SJCRH30 (cell line): ENCODE data around the gene ATP5MK. TPM values are rescaled to one million over a fixed set of nuclear protein-coding genes. Genes with fewer than 3 reads are reported as not detected.
"Not testable (repeated sequence)": the region's sequence is repeated elsewhere in the genome, so short reads cannot be mapped to it uniquely, and the experiment has no call there.

ENCODE experiments used
- DNase-seq, 2 experiments: peaks; one replicate each; pipeline ENCODE4 v3.0.0-alpha.2; 2015 to 2020
- H3K27ac ChIP-seq: fragments of 250-450 bp; sonication (Bioruptor Pico); 2 replicates; pipeline ENCODE4 v1.5.1; 2020; ENCODE audit warnings: mild to moderate bottlenecking, moderate library complexity
- H3K27me3 ChIP-seq: fragments of 250-450 bp; sonication (Bioruptor Pico); 2 replicates; pipeline ENCODE4 v1.5.1; 2020; ENCODE audit warnings: mild to moderate bottlenecking, moderate library complexity
- H3K36me3 ChIP-seq: fragments of 250-450 bp; sonication (Bioruptor Pico); 2 replicates; pipeline ENCODE4 v1.5.1; 2020; ENCODE audit warnings: mild to moderate bottlenecking, moderate library complexity
- H3K4me1 ChIP-seq: fragments of 250-450 bp; sonication (Bioruptor Pico); 2 replicates; pipeline ENCODE4 v1.5.1; 2020; ENCODE audit warnings: mild to moderate bottlenecking, moderate library complexity
- H3K4me3 ChIP-seq: fragments of 250-450 bp; sonication (Bioruptor Pico); 2 replicates; pipeline ENCODE4 v1.5.1; 2020; ENCODE audit warnings: mild to moderate bottlenecking, moderate library complexity
- H3K9me3 ChIP-seq: fragments of 250-450 bp; sonication (Bioruptor Pico); replicated peaks from 2 replicates; pipeline ENCODE4 v1.5.1; 2020; ENCODE audit warnings: mild to moderate bottlenecking, moderate library complexity
- total RNA-seq: library from RNA; depleted of rRNA; stranded (reverse); fragments of >200 nt; shearing (Covaris generic); gene quantifications from 2 replicates; pipeline ENCODE4 v1.2.3, GENCODE V29; 2014; rRNA removed

Gene ATP5MK
- total RNA-seq, 1 experiment from 2014 or later = 321 TPM

DNA sequence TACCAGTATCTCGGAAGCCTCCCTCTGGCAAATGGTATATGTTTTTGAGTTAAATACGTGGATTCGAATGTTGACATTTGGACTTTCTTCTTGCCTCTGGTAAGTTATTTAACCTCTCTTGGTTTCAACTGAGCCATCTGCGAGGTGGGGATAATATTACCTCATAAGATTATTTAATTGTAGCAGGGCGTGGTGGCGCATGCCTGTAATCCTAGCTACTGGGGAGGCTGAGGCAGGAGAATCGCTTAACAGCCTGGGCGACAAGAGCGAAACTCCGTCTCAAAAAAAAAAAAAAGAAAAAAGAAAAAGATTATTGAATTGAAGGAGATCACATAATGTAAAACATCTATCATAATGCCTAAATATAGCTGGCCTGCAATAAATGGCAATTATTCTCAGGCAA lies 28.9 kb downstream of the ATP5MK start:
- H3K36me3 ChIP-seq = no peaks in the 10 kb centered on the region; the same call in 1 of the 2 replicates
- H3K4me3 ChIP-seq = peak overlapping the region; percentile 90
- H3K27me3 ChIP-seq = no peaks in the 10 kb centered on the region
- DNase-seq = no peak
- H3K4me1 ChIP-seq = peaks cover 7% of the 10 kb centered on the region
- H3K27ac ChIP-seq = peak overlapping the region; percentile 55; the same call in 1 of the 2 replicates
- no peaks in the 10 kb centered on the region for H3K9me3 ChIP-seq

GRCh38 chr10:103360791-103361190 lies 35.5 kb downstream of the ATP5MK start:
- H3K4me1 ChIP-seq, H3K9me3 ChIP-seq, H3K4me3 ChIP-seq, H3K27ac ChIP-seq, H3K27me3 ChIP-seq, DNase-seq, H3K36me3 ChIP-seq: not testable (repeated sequence)

DNA sequence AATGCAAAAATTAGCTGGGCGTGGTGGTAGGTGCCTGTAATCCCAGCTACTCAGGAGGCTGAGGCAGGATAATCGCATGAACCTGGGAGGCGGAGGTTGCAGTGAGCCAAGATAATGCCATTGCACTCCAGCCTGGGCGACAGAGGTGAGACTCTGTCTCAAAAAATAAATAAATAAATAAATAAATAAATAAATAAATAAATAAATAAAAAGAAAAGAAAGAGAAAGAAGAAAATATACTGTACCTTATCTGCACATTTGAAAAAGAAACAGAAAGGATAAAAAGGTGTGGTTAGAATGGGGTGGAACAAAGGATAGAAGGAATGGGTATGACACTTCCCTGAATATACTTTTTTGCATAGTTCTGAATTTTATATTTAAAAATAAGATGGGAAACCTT lies 36.8 kb downstream of the ATP5MK start:
- not testable (repeated sequence) for H3K36me3 ChIP-seq, H3K27ac ChIP-seq, H3K27me3 ChIP-seq, H3K4me3 ChIP-seq, DNase-seq, H3K9me3 ChIP-seq, H3K4me1 ChIP-seq

DNA sequence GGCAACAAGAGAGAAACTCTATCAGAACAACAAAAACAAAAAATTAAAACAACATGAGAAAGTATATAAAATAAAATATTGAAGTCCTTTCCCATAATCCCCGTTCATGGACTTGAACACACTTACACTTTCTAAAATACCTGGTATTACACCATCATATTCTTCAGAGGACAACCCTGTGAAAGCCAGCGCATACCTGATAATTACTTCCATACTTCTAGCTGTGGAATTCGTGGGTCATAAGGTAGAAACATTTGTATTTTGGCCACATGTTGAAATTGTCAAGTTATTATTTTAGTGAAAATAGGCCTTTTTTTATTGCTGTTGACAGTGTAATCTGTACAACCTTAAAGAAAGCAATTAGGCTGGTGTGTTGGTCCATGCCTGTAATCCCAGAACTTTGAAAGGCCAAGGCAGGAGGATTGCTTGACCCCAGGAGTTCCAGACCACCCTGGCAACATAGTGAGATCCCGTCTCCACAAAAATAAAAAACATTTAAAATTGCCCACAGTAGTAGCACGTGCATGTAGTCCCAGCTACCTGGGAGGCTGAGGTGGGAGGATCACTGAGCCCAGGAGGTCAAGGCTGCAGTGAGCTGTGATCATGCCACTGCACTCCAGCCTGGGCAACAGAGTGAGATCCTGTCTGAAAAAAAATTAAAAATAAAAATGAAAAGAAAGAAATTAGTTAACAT lies 40.2 kb downstream of the ATP5MK start:
- Histone ChIP-seq H3K27me3 (no peaks in the 10 kb centered on the region), H3K36me3 (no peaks in the 10 kb centered on the region), H3K4me3 (no peak overlapping the region), H3K27ac (no peak overlapping the region), H3K9me3 (no peaks in the 10 kb centered on the region), H3K4me1 (peaks cover 3% of the 10 kb centered on the region; the same call in 1 of the 2 replicates)
- no peak for DNase-seq

GRCh38 chr10:103354567-103354966 lies 41.7 kb downstream of the ATP5MK start:
- not testable (repeated sequence) for DNase-seq, H3K9me3 ChIP-seq

DNA sequence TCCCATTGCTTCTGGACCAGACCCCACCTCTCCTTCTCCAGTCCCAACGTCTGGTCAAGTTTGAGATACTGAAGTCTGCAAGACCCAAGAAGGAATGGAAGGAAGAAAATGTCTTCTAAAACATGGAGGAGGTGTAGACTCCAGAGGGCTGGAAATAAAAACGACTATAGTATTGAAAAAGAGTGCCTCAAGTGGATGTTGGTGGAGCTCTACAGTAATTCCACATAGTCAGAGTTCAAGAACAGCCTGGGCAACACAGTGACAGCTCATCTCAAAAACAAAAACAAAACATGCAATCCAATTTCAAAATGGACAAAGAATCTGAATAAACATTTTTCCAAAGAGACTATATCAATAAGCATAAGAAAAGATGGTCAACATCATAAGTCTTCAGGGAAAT lies 43.0 kb downstream of the ATP5MK start:
- Histone ChIP-seq H3K4me1 (peaks cover 3% of the 10 kb centered on the region; the same call in 1 of the 2 replicates), H3K36me3 (peaks cover 5% of the 10 kb centered on the region), H3K27me3 (no peaks in the 10 kb centered on the region), H3K4me3 (no peak overlapping the region), H3K27ac (no peak overlapping the region), H3K9me3 (no peaks in the 10 kb centered on the region)
- no peak for DNase-seq

More at GRCh38 chr10:103354567-103354966, 41.7 kb downstream of the ATP5MK start:
- not testable (repeated sequence) for H3K36me3 ChIP-seq, H3K4me3 ChIP-seq, H3K4me1 ChIP-seq, H3K27ac ChIP-seq, H3K27me3 ChIP-seq

- H3K9me3 ChIP-seq = no peaks in the 10 kb centered on the region
- H3K27me3 ChIP-seq = no peaks in the 10 kb centered on the region
- peak; percentile 90 to 93 for DNase-seq
- H3K4me1 ChIP-seq = peaks cover 3% of the 10 kb centered on the region; the same call in 1 of the 2 replicates
- H3K27ac ChIP-seq = peak within 1 kb of the TSS; percentile 76
- H3K36me3 ChIP-seq = peaks cover 29% of the 10 kb centered on the region
- peak within 1 kb of the TSS; percentile 95 for H3K4me3 ChIP-seq
These were observed 45.6 kb downstream of the ATP5MK start, which contains the start of gene PCGF6 for GRCh38 chr10:103350517-103351260. PCGF6 (minus strand) TSS chr10:103351140; CDS start chr10:103351066, 74 bp downstream.

- peak overlapping the region; percentile 95 for H3K4me3 ChIP-seq
- peaks cover 35% of the 10 kb centered on the region for H3K36me3 ChIP-seq
- H3K9me3 ChIP-seq = no peaks in the 10 kb centered on the region
- H3K27ac ChIP-seq = peak overlapping the region; percentile 76
- no peak for DNase-seq
- H3K4me1 ChIP-seq = peaks cover 3% of the 10 kb centered on the region; the same call in 1 of the 2 replicates
- H3K27me3 ChIP-seq = no peaks in the 10 kb centered on the region
These were observed 46.1 kb downstream of the ATP5MK start for GRCh38 chr10:103350175-103350516.

Other genes with a start within 250 kb of the ATP5MK start
- 77.0 and 78.4 TPM in 2 replicates for gene NT5C2, start 203.2 kb downstream of the ATP5MK start, total RNA-seq
- not detected in 2 replicates for gene RPEL1, start 150.6 kb downstream of the ATP5MK start, total RNA-seq
- gene INA, start 119.3 kb downstream of the ATP5MK start, total RNA-seq = not detected in 2 replicates
- 25.0 and 28.9 TPM in 2 replicates for gene PCGF6, start 45.3 kb downstream of the ATP5MK start, total RNA-seq
- 20.7 and 23.2 TPM in 2 replicates for gene TAF5, start 28.5 kb downstream of the ATP5MK start, total RNA-seq
- 76.1 and 80.0 TPM in 2 replicates for gene PDCD11, start 151 bp upstream of the ATP5MK start, total RNA-seq
- 34.8 and 35.0 TPM in 2 replicates for gene CALHM2, start 55.9 kb upstream of the ATP5MK start, total RNA-seq
- gene CALHM1, start 62.4 kb upstream of the ATP5MK start, total RNA-seq = 0.02 and 0.13 TPM in 2 replicates
- gene CALHM3, start 82.8 kb upstream of the ATP5MK start, total RNA-seq = not detected in 2 replicates
- 2.6 and 4.1 TPM in 2 replicates for gene NEURL1, start 97.2 kb upstream of the ATP5MK start, total RNA-seq